Fibroblast of lung (primary cell): Measurements from ENCODE around the gene NME7.

Experiments
- CTCF ChIP-seq, 2 donors: IDR thresholded peaks in 1 of 2; conservative IDR thresholded peaks in 1 of 2; 1 replicate in 1 of 2; 2 replicates in 1 of 2; pipeline ENCODE4 v1.5.1; 2011 to 2012; ENCODE audit warnings: low read length in 2 of 2, control low read depth in 1 of 2, inconsistent platforms in 1 of 2, low read depth in 1 of 2, mild to moderate bottlenecking in 1 of 2
- EZH2 ChIP-seq: IDR thresholded peaks from 2 replicates; pipeline ENCODE4 v1.5.1; 2012; ENCODE audit warnings: low read length, control low read depth, mild to moderate bottlenecking; ENCODE audit errors: missing control alignments

- TF ChIP-seq CTCF (conservative IDR thresholded peaks at IDR 0.05 in 1 of 2, IDR thresholded peaks at IDR 0.05 in 1 of 2; ENCODE audit: low read depth in 1 of 2, low read length in 2 of 2) (no peak), EZH2 (no peak)
These were observed 104.5 kb downstream of the NME7 start for GRCh38 chr1:169263059-169263458.
